Hepatocyte (in vitro differentiated cells): Measurements from ENCODE around the gene CACNA1B. TPM values are rescaled to one million over a fixed set of nuclear protein-coding genes. Genes with fewer than 3 reads are reported as not detected.

ENCODE experiments used
- DNase-seq: peaks from one replicate; pipeline ENCODE4 v3.0.0-alpha.2; 2016; ENCODE audit warnings: low spot score
- H2AFZ ChIP-seq: fragments of 200-600 bp; sonication (generic); 2 replicates; pipeline ENCODE4 v1.6.0; 2016; ENCODE audit warnings: antibody characterized with exemption, mild to moderate bottlenecking
- H3K27ac ChIP-seq: fragments of 200-600 bp; sonication (generic); 2 replicates; pipeline ENCODE4 v1.5.1; 2016; ENCODE audit warnings: mild to moderate bottlenecking
- H3K27me3 ChIP-seq: fragments of 200-600 bp; sonication (generic); 2 replicates; pipeline ENCODE4 v1.6.1; 2016
- H3K36me3 ChIP-seq: fragments of 200-600 bp; sonication (generic); replicated peaks from 2 replicates; pipeline ENCODE4 v1.5.1; 2016; ENCODE audit warnings: low read depth; ENCODE audit not compliant: insufficient read depth
- H3K4me1 ChIP-seq: fragments of 200-600 bp; sonication (generic); 2 replicates; pipeline ENCODE4 v1.5.1; 2016; ENCODE audit warnings: mild to moderate bottlenecking, moderate library complexity; ENCODE audit not compliant: insufficient read depth
- H3K4me2 ChIP-seq: fragments of 200-600 bp; sonication (generic); 2 replicates; pipeline ENCODE4 v1.6.0; 2016
- H3K4me3 ChIP-seq: fragments of 200-600 bp; sonication (generic); 2 replicates; pipeline ENCODE4 v1.5.1; 2016; ENCODE audit warnings: mild to moderate bottlenecking
- H3K79me2 ChIP-seq: fragments of 200-600 bp; sonication (generic); 2 replicates; pipeline ENCODE4 v1.6.0; 2017; ENCODE audit warnings: mild to moderate bottlenecking
- H3K9me2 ChIP-seq: fragments of 200-600 bp; sonication (generic); replicated peaks from 2 replicates; pipeline ENCODE4 v1.6.0; 2017; ENCODE audit warnings: mild to moderate bottlenecking; ENCODE audit not compliant: insufficient read depth
- H3K9me3 ChIP-seq: fragments of 200-600 bp; sonication (generic); 2 replicates; pipeline ENCODE4 v1.5.1; 2016; ENCODE audit warnings: low read depth, mild to moderate bottlenecking
- H4K20me1 ChIP-seq: fragments of 200-600 bp; sonication (generic); 2 replicates; pipeline ENCODE4 v1.6.0; 2016; ENCODE audit warnings: mild to moderate bottlenecking; ENCODE audit not compliant: insufficient read depth, poor library complexity, severe bottlenecking
- CTCF ChIP-seq: fragments of 200-600 bp; sonication (generic); IDR thresholded peaks from 2 replicates; pipeline ENCODE4 v1.5.1; 2016; ENCODE audit warnings: antibody characterized with exemption, mild to moderate bottlenecking; ENCODE audit not compliant: poor library complexity
- EZH2 ChIP-seq: fragments of 200-600 bp; sonication (generic); IDR thresholded peaks from 2 replicates; pipeline ENCODE4 v1.6.1; 2016; ENCODE audit warnings: antibody characterized with exemption, mild to moderate bottlenecking, borderline replicate concordance
- EZH2phosphoT487 ChIP-seq: fragments of 200-600 bp; sonication (generic); IDR thresholded peaks from one replicate; pipeline ENCODE4 v1.6.1; 2018; ENCODE audit warnings: antibody characterized with exemption, mild to moderate bottlenecking, low read depth, moderate library complexity; ENCODE audit not compliant: unreplicated experiment, severe bottlenecking
- WGBS: methylation state at CpG from one replicate; pipeline ENCODE4 v1.1.6; 2016; ENCODE audit warnings: low lambda C conversion rate; ENCODE audit errors: missing lambda C conversion rate; 5-methylcytosine and 5-hydroxymethylcytosine counted together
- polyA plus RNA-seq: library from polyadenylated mRNA; unstranded; fragments of >200 nt; fragmentation: Nextera tagmentation; extraction: Ambion mirVana; gene quantifications from 2 replicates; pipeline ENCODE4 v1.2.1, GENCODE V29; 2016
- total RNA-seq: library from RNA; depleted of rRNA; stranded (reverse); fragments of >200 nt; gene quantifications from 2 replicates; pipeline ENCODE4 v1.2.3, GENCODE V29; 2014

Gene CACNA1B
- total and polyA plus RNA-seq, 2 experiments from 2014 or later: 0.30 to 0.39 TPM

GRCh38 chr9:138033950-138034349 is 156.4 kb downstream of the CACNA1B start:
- Histone ChIP-seq H3K79me2 (no peaks in the 10 kb centered on the region), H3K27ac (no peak overlapping the region), H3K27me3 (no peaks in the 10 kb centered on the region), H3K4me2 (no peak overlapping the region), H2AFZ (no peak overlapping the region), H4K20me1 (no peaks in the 10 kb centered on the region), H3K4me1 (no peaks in the 10 kb centered on the region), H3K4me3 (no peak overlapping the region), H3K9me3 (no peaks in the 10 kb centered on the region), H3K36me3 (no peaks in the 10 kb centered on the region), H3K9me2 (no peaks in the 10 kb centered on the region)
- TF ChIP-seq EZH2 (no peak), CTCF (no peak), EZH2phosphoT487 (no peak)
- DNase-seq: no peak
- WGBS: 74% methylated on average over 4 of the region's 4 CpGs

- Histone ChIP-seq H3K27me3 (no peaks in the 10 kb centered on the region), H3K9me3 (no peaks in the 10 kb centered on the region), H3K36me3 (no peaks in the 10 kb centered on the region), H2AFZ (no peak overlapping the region), H4K20me1 (no peaks in the 10 kb centered on the region), H3K9me2 (no peaks in the 10 kb centered on the region), H3K79me2 (no peaks in the 10 kb centered on the region), H3K4me1 (no peaks in the 10 kb centered on the region), H3K4me3 (no peak overlapping the region), H3K4me2 (no peak overlapping the region), H3K27ac (no peak overlapping the region)
- 95% methylated on average over 6 of the region's 6 CpGs for WGBS
- DNase-seq: no peak
- no peak for TF ChIP-seq EZH2
- no peak for TF ChIP-seq CTCF
- no peak for TF ChIP-seq EZH2phosphoT487
Observed at GRCh38 chr9:138037140-138037539, 159.6 kb downstream of the CACNA1B start.

- Histone ChIP-seq H3K79me2 (no peaks in the 10 kb centered on the region), H3K4me3 (no peak overlapping the region), H3K27me3 (no peaks in the 10 kb centered on the region), H4K20me1 (no peaks in the 10 kb centered on the region), H2AFZ (no peak overlapping the region), H3K36me3 (no peaks in the 10 kb centered on the region), H3K4me1 (no peaks in the 10 kb centered on the region), H3K27ac (no peak overlapping the region), H3K4me2 (no peak overlapping the region), H3K9me2 (no peaks in the 10 kb centered on the region), H3K9me3 (no peaks in the 10 kb centered on the region)
- no peak for TF ChIP-seq EZH2
- no peak for TF ChIP-seq EZH2phosphoT487
- no peak for DNase-seq
- WGBS: 59% methylated on average over 7 of the region's 7 CpGs
Observed at GRCh38 chr9:138038244-138038671, 160.7 kb downstream of the CACNA1B start.

- WGBS: 93% methylated on average over 17 of the region's 17 CpGs
- H3K4me1 ChIP-seq: no peaks in the 10 kb centered on the region
Observed at GRCh38 chr9:138040446-138041430, 163.2 kb downstream of the CACNA1B start.

More at GRCh38 chr9:138040446-138041430, 163.2 kb downstream of the CACNA1B start:
- no peak overlapping the region for H3K4me3 ChIP-seq
- H3K79me2 ChIP-seq: no peaks in the 10 kb centered on the region
- H3K27ac ChIP-seq: no peak overlapping the region
- no peak overlapping the region for H2AFZ ChIP-seq
- H4K20me1 ChIP-seq: no peaks in the 10 kb centered on the region
- H3K36me3 ChIP-seq: no peaks in the 10 kb centered on the region
- no peaks in the 10 kb centered on the region for H3K9me3 ChIP-seq
- TF ChIP-seq EZH2phosphoT487: no peak
- TF ChIP-seq EZH2: no peak
- no peak for TF ChIP-seq CTCF
- no peaks in the 10 kb centered on the region for H3K9me2 ChIP-seq
- H3K27me3 ChIP-seq: no peaks in the 10 kb centered on the region
- DNase-seq: no peak
- H3K4me2 ChIP-seq: no peak overlapping the region
